ENCODE results near the gene TIGIT. TPM values are rescaled to one million over a fixed set of nuclear protein-coding genes. Genes with fewer than 3 reads are reported as not detected.

Gene TIGIT
- not detected in 2 replicates for total RNA-seq

DNA sequence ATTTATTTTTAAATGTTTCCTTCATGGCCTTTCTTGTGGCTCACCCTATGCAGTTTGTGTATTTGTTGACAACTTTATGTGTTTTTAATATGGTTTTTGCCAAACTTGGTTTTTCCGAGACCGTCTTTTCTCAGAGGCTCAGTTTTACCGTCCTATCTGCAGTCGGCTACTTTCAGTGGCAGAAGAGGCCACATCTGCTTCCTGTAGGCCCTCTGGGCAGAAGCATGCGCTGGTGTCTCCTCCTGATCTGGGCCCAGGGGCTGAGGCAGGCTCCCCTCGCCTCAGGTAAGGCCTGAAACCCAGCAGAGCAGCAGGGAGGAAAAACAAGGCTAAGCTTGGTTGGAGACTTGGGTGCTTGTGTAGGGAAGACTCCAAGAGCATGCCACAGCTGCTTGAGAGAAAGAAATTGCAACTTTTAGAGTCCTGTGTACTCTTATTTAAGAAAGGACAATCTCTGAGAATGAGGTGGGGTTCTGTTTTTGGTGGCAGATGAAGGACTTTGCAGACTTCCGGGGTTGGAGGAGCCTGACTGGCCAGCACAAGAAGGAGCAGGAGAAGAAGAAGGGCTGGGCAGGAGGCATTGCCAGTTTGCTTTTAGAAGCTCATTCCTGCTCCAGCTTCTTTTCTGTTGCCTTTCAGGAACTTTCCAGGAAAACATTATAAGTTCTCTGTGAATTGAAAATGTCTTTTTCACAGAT is at the start of gene TIGIT:
TSS of gene TIGIT (plus strand) at position 191 of the 698 bp plus-strand sequence. CDS start at position 225, 34 bp downstream.

Other genes starting within 250 kb of the TIGIT start
- gene CCDC191, start 237.5 kb upstream of the TIGIT start, total RNA-seq, result 1.3 and 1.8 TPM in 2 replicates
- gene QTRT2, start 237.3 kb upstream of the TIGIT start, total RNA-seq, result 9.9 and 15.5 TPM in 2 replicates
- gene DRD3, start 115.0 kb upstream of the TIGIT start, total RNA-seq, result not detected in 2 replicates
- gene ZNF80, start 56.5 kb upstream of the TIGIT start, total RNA-seq, result not detected in 2 replicates